Cortex of kidney (tissue), 1 donor: ENCODE results near the gene SLC4A2.
A peak's percentile ranks its signal among the peaks of the same experiment; 100 is the strongest.
"Not testable (repeated sequence)": the region's sequence is repeated elsewhere in the genome, so short reads cannot be mapped to it uniquely, and the experiment has no call there.

ENCODE experiments used
- DNase-seq: peaks from one replicate; lab custom pipeline; 2025; lab: John Stamatoyannopoulos, UW

The SLC4A2 gene

GRCh38 chr7:151059367-151060112 lies at the start of gene SLC4A2:
SLC4A2 (plus strand) TSS chr7:151059589; CDS start chr7:151061988, 2,399 bp downstream.
- peak; percentile 26 for DNase-seq

- no peak for DNase-seq
These were observed 49.4 kb upstream of the SLC4A2 start for GRCh38 chr7:151010037-151010306.

GRCh38 chr7:151010307-151011096 lies 48.9 kb upstream of the SLC4A2 start:
- no peak for DNase-seq

- no peak for DNase-seq
These were observed 48.3 kb upstream of the SLC4A2 start for GRCh38 chr7:151011097-151011409.

- DNase-seq, result not testable (repeated sequence)
These were observed 47.8 kb upstream of the SLC4A2 start for GRCh38 chr7:151011616-151012015.

- no peak for DNase-seq
These were observed 47.2 kb upstream of the SLC4A2 start for GRCh38 chr7:151012031-151012692.

GRCh38 chr7:151012911-151013347 lies 46.5 kb upstream of the SLC4A2 start:
- no peak for DNase-seq

- no peak for DNase-seq
These were observed 46.0 kb upstream of the SLC4A2 start for GRCh38 chr7:151013356-151013732.

GRCh38 chr7:151013733-151014497 lies 45.5 kb upstream of the SLC4A2 start:
- DNase-seq, result no peak

- no peak for DNase-seq
These were observed 44.4 kb upstream of the SLC4A2 start for GRCh38 chr7:151014950-151015349.

GRCh38 chr7:151015967-151016366 lies 43.4 kb upstream of the SLC4A2 start:
- DNase-seq, result no peak

- no peak for DNase-seq
These were observed 42.9 kb upstream of the SLC4A2 start for GRCh38 chr7:151016505-151016904.

GRCh38 chr7:151016942-151017341 lies 42.4 kb upstream of the SLC4A2 start:
- DNase-seq, result no peak

- no peak for DNase-seq
These were observed 41.9 kb upstream of the SLC4A2 start for GRCh38 chr7:151017370-151017952.

- DNase-seq, result no peak
These were observed 41.4 kb upstream of the SLC4A2 start for GRCh38 chr7:151017953-151018420.

- no peak for DNase-seq
These were observed 40.8 kb upstream of the SLC4A2 start for GRCh38 chr7:151018421-151019129.

- no peak for DNase-seq
These were observed 40.3 kb upstream of the SLC4A2 start for GRCh38 chr7:151019130-151019447.

GRCh38 chr7:151020231-151020630 lies 39.2 kb upstream of the SLC4A2 start:
- no peak for DNase-seq

GRCh38 chr7:151023232-151023631 lies 36.2 kb upstream of the SLC4A2 start:
- DNase-seq, result no peak

- DNase-seq, result no peak
These were observed 34.8 kb upstream of the SLC4A2 start, which contains the start of gene ATG9B for GRCh38 chr7:151024435-151025056. ATG9B (minus strand) TSS chr7:151024494; CDS start chr7:151024423, 71 bp downstream.
